GM21619 (cell line): Measurements from ENCODE around the gene RSU1.

Experiments
- ATAC-seq: cut with Tn5 transposase; IDR thresholded peaks from one replicate; pipeline ENCODE4 v1.9.1; 2021; ENCODE audit not compliant: unreplicated experiment

The RSU1 gene

DNA sequence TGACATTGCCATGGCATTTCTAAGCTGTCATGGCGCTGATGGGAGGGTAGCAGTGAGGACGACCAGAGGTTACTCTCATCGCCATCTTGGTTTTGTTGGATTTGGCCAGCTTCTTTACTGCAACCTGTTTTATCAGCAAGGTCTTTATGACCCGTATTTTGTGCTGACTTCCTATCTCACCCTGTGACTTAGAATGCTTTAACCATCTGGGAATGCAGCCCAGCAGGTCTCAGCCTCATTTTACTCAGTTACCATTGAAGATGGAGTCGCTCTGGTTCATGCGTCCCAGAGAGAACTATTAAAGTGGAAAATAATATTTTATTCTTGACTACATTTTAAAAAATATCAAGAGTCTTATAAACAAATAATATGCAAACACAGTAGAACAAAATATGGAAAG lies 131.7 kb downstream of the RSU1 start:
- ATAC-seq: no peak

DNA sequence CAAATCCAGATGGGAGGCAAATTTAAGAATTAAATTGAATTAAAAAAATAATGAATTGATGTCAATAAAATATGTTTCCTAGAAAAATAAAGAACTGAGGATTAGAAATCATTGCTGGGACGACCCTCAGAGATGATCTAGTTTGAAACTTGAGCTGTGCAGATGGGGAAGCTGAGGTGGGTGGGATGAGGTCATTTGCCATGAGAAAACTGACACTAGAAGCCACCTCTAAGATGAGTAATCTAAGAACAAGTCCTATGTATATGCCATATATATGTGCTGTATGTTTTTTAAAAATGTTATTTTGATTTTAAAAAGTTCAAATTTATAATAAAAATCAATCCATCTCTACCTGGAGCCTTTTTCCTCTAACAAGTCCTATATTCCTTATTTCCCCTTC lies 135.7 kb downstream of the RSU1 start:
- no peak for ATAC-seq

DNA sequence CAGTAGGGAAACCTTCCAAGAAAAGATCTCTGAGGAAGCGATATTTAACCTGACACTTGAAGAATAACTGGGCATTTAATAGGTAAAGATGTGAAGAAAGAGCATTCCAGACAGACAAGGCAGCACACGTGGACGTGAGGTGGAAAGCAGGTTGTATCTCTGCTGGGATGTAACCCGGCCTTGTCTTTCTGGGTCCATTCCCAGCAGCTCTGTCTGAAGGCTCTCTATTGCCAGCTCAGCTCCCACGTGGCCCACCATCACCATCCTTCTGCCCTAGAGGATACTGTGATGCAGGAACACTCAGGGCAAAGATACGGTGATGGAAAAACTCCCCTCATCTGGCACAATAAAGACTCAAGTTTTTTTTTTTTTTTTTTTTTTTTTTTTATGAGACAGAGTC lies 137.7 kb downstream of the RSU1 start:
- ATAC-seq: no peak

DNA sequence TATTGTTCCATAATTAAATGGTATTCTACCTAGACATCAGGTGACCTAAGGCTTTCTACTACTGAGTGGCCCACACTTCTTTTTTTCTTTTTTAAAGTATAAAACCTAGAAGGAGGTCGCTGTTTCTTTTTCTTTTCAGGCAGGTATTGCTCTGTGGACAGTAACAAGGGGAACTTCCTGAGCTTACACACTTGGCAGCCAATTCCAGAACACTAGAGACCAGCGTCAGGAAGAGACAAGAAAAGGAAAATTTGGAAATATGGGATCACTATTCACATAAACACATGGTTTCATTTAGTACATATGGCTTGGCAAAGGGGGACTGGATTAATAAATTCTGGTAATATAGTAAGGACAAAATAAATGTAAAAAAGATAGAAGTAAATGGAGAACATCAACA lies 141.9 kb downstream of the RSU1 start:
- ATAC-seq: no peak

DNA sequence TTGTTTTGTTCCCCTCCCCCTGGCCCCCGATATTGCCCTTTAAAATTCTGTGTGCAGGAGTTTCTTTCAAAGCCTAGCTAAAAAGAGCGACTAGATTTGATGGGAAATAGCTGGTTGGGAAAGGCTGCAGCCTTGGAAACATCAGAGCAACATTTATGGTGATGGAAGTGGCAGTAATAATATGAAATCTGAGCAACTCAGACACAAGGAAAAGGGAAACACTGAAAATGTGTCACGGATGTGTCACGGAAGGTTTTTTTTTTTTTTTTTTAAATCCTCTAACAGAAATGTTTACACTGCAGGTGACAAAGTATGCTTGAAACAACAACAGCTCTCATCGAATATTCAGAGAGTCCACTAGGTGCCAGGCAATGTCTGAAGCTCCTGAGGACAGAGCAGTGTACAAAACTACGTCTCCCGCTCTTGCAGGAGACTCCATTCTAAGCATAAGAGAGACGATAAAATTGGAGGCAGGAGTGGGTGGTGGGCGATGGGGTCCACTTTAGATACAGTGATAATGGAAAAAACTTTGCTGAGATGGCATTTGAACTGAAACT lies 143.0 kb downstream of the RSU1 start:
- ATAC-seq: no peak

DNA sequence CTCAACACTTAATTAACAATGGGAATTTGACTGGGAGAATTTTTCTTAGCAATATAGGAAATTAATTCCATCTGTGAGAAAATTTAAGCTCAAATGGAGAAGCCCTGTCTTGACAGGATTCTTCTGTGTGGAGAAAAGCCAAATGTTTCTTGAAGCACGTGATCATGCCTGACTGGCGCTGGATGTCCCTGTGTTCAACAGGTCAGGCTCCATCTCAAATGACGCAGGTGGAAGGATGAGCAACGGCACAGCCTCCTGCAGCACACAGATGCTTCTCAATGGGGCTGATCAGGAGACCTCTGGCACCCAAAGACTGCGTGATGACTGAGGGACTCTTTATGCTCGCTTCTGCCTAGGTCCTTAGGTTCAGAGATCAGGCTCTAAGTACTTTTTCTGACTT lies 143.8 kb downstream of the RSU1 start:
- no peak for ATAC-seq

DNA sequence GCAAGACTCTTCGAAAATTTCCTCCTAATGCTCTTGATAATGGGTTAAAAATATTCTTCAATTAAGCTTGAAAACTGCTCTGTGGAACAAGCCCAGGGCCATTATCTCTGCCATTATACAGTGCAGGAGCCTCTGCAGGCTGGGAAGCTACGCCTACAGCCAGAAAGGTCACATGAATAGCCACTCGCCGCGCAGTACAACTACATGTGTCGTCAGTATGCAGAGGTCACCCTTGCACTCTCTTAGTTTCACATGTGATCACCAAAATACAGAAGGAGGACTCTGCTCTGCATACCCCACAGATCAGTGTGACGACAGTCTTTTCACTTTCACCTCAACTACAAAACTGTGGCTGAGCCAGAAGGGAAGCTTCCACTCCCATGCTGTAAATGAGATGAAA lies 153.8 kb downstream of the RSU1 start:
- ATAC-seq: no peak

DNA sequence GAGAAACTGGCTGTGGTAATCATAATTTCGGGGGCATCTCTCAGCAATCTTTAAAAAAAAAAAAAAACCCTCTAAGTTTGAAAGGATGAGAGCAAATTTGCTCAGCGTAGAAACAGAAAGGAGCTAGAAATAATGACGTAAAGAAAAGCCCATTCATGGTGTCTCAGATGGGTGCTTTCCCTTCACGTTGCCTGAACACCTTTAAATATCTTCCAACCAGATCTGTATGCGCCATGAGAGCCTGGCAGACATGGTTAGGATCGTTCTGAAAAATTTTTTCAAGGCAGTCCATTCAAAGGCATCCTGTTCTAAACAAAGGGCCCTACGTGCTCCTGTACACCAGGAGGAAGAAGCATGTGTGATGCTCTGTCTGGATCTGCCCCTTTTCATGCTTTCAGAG lies 154.3 kb downstream of the RSU1 start:
- no peak for ATAC-seq

DNA sequence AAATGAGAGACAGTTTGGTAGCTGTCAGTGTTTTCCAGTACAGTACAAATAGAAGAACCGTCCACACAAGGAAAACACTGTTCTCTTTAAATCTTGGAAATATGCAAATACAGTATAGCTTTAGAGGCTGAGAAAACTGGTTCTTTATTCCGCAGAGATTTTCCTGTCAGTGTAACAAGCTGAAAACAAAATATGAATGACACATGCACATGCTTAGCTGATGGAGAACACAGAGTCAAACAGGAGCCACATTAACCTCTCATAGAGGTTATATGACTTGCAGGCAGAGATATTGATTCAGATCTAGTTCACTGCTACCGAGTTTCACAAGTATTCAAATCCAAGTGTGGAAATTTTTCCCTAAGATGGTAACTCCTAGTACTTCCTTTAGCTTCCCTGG lies 160.3 kb downstream of the RSU1 start:
- ATAC-seq: no peak

DNA sequence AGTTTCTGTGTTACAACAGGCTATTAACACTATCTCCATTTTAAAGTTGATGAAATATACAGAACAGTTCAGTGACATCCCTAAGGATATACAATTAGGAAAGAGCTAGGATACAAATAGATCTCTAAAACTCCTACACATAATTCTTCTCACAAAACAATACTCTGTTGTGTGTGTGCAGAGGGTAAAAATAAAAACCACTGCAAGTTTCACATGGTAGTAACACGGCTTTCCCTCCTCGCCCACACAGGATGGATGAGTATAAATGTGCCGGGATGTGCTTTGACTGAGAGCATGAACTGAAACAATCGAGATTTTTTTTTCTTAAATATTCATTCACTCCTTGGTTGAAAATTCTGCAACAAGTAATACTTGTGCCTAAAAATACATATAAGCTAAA lies 164.0 kb downstream of the RSU1 start:
- no peak for ATAC-seq

DNA sequence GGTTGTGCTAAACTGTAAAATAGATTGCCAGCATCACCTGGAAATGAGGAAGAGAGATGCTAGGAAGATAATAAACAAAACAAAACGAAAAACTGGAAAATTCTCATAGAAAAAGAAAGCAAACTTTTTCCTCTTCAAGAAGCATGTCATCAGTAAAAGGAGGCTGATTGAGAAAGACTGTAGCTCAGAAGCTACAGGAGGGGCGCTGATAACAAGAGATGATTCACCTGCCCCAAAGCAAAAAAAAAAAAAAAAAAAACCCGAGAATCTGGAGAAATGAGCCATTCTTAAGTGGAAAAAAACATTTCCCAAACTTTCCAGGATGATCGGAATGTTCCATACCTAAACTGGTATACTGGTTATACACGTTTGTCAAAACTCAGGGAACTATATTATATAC lies 165.1 kb downstream of the RSU1 start:
- ATAC-seq: no peak

DNA sequence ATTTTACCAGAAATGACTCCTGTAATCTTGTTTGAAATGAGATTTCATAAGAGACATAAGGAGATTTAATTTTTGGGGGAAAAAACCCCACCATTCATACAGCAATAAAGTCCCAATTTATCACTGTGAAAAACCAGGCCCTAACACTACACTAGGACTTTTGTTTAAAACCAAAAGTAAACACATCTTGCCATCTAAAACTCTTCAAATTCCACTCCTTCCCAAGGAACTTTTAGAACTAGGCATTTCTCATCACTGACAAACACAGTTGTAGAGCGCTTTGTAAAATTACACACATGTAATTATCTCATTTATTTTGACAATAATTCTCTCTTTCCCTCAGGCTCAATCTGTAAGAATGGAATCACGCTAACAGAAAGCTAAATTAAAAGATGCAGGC lies 167.5 kb downstream of the RSU1 start:
- ATAC-seq: no peak

DNA sequence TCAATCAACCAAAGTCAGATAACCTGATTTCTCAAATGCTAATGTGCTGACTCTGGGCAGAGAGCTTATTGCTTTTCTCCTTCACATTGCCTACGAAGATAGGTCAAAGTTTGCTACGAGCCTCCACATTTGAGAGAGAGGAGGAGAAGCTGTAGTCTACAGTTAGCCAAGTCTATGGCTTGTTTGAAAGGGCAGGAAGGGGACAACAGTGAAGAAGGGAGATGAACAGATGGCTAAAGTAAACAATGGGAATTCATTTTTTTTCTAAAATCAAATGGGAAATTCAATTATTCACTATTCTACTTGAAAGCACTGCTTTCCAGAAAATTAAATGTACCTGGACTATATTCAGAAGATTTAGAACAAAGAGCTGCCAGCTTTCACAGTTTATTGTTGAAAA lies 168.9 kb downstream of the RSU1 start:
- no peak for ATAC-seq

DNA sequence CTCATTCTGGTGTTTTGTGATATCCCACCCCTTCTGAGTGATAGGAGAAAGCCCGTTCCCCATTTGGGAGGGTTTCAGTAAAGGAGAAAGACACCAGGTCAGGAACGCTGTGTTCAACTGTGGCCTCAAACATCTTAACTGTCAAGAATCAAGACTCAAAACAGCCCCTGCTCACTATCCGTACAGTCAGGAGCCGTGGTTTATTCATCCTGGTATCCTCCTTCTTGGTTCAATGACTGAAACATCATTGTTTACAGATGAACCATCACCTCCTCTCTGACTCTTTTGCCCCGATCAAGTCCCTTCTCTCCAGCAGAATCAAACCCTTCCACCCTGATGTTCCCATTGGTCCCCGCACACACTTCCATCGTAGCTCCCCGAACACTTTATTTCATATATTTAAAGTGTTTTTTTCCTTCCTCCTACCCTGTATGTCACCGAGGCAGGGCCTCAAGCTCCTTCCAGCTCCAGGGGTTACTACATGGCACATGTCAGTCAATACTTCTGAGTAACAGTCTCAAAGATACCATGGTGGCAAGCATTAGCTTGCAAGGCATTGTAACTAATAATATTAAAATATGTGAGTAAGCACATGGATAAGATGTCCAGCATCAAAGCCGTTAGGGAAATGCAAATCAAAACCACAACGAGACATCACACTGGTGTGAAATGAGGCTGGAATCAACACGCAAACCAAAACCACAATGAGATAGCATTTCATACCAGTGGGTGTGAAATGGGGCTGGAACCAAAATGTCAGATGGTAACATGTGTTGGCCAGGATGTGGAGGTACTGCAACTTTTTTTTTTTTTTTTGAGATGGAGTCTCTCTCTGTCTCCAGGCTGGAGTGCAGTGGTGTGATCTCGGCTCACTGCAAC lies 170.8 kb downstream of the RSU1 start:
- no peak for ATAC-seq

DNA sequence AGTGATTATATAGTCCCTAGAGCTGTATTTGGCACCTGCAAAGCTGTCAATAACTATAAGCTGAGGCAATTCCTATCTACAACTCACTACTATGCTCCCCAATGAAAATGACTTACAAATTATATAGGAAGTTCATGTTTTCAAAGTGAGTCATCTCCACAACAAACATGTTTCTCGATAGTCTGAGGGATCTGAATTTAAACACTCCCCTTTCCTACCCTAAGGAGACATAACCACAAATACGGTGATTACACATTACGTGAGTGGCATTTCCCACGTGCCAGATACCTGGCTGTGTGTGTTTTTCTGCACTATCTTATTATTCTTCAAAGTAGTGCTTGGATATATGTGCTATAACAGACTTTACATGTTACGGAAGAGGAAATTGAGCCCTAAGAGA lies 173.1 kb downstream of the RSU1 start:
- no peak for ATAC-seq

DNA sequence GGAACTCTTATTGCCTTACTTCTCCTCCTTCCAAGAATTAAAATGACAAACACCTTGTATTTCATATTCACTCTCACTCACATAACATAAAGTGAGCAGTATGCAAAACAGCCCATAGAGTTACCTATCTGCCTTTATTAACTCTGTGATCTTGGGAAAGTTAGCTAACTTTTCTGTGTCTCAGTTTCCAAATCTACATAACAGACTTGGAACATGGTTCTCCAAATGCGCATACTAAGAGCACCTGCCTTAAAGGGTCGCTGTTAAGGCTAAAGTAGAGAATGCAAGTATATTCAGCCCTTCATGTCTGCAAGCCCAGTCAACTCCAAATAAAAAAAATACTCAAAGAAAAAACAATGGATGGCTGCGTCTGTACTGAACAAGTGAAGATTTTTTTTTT lies 173.7 kb downstream of the RSU1 start:
- ATAC-seq: no peak

DNA sequence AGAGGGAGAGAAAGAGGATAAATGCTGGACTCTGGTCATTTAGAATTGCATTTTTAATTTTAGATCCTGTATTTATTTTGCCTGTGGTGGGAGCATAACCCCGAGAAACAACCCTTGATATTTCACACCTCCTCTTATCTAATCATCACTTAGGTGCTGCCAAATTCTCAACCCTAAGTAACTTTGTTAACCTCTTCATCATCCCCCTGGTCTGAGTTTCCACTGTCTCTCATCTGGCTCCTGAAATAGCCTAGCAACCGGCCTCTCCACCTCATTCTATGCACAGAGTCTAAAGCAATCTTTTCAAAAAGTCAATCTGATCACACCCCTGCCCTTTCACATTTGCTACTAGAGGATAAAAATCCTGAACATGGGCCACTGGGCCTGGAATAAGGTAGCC lies 177.1 kb downstream of the RSU1 start:
- no peak for ATAC-seq

DNA sequence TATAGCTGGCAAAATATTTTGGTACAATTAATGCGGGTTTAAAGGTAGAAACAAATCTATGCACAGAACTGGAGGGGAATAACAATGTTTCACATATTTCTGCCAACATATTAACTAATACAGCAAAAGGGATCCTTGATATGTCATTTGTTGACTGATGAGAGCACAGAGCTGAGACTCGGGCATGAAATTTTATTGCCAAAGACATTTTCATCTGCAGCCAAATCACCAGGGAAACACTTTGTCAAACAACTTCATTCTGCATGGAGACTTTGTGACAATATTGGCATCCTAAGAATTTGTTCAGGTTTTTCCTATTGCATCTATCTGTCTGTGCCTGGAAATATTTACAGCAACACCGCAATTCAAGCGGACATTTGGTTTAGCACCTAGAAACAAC lies 177.8 kb downstream of the RSU1 start:
- ATAC-seq: no peak

DNA sequence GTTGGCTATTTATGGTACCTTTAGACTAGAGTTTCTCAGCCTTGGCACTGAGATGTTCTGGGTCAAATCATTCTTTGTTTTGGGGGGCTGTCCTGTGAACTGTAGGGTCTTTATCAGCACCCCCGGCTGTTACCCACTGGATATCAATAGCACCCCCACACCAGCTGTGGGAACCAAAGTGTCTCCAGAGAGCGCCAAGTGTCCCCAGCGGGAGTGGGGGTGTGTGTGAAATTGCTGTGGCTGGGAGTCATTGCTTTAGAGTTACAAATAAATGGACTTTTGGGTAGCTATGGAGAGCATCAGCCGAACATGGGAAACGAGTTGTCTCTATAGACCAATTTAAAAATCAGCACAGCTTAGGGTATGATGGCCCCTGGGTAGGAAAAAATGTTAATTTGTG lies 184.2 kb downstream of the RSU1 start:
- no peak for ATAC-seq

DNA sequence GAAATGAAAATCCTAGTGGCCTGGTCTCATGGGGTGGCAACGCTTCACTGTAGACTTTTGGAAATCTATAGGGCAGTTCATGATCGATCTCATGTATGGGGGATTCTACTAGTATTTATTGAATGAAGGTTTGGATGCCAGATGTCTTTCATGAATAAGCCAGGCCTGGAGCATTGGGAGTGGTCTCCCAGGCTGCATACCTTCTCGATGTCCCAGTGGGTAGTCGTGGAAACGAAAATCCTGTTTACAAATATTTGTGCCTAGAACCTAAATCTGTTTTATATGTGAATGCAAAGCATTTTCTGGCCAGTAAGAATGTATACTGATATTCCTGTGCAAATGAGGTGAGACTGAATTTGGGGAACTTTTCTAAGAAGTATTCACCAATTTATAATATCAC lies 190.5 kb downstream of the RSU1 start:
- ATAC-seq: no peak

DNA sequence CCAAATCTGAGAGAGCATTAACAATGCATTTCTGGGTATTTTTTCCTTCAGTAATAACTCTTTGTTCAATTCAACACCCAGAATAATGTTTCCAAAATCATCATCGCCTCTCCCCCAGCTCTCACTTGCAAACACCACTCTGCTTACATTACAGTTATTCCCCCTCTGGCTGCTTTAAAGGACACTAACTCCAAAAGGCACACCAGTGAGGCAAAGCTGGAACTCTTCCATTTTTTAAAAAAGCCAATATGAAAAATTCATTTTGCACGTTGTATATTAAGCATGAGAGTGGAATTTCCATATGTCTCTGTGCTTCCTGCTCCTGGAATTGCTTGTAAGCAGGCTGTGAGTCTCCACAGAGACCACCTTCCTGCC lies 204.3 kb downstream of the RSU1 start:
- ATAC-seq: no peak

DNA sequence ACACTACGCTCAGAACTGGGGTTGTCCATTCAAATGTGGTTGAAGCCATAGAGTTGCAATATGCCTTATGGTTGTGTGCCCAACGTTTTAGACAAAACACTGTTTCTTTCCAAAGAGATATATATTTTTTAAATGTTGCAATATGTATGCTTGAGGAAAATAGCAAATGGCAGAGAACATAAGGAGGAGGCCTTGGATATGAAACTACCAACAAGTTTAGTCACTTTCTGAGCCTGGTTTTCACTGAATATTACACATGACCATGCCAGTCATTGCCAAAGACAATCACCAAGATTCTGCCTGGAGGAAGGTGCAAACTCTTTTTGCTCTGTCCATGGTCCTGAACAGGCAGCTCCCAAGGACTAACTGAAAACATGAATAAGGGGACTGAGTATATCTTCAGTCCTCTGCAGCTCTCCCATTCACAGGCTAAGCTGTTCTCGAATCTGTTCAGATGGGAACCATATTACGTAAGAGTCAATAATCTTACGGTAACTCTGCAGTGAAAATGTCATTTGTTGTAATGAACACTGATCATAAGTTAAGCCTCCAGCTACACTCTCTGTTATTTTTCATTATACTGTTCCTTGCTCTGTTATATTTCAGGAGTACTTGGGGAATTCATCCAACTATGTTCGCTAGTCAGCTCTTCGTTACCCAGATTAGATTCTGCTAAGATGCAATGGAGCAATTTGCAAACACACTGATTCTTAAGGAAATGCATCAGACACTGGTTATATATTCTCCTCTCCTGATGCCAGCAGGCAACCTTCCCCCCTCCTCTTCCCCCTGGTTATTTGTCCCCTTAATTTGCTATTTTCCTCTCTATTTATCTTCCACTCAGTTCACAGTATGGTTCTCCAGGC lies 204.9 kb downstream of the RSU1 start:
- ATAC-seq: no peak
